HEK293T (cell line): ENCODE results near the gene KIAA1671.

Source experiments
- CTCF ChIA-PET: fragments of 350-600 bp; formaldehyde crosslinking; extraction: SDS; loops from one replicate; lab custom pipeline; 2021; ENCODE audit warnings: antibody characterized with exemption, inconsistent platforms; lab: Yijun Ruan, JAX
- POLR2A ChIA-PET: fragments of 350-600 bp; formaldehyde crosslinking; extraction: SDS; loops from one replicate; lab custom pipeline; 2020; ENCODE audit warnings: antibody characterized with exemption, inconsistent platforms; lab: Yijun Ruan, JAX
- DNase-seq: peaks from one replicate; pipeline ENCODE4 v3.0.0; 2012; ENCODE audit warnings: mixed read lengths; ENCODE audit errors: extremely low spot score
- ARNT ChIP-seq: fragments of 450-650 bp; IDR thresholded peaks from 2 replicates; pipeline ENCODE4 v1.6.1; 2017; ENCODE audit warnings: mild to moderate bottlenecking
- BHLHE40 ChIP-seq: fragments of 450-650 bp; IDR thresholded peaks from 2 replicates; pipeline ENCODE4 v1.6.1; 2016; ENCODE audit warnings: mild to moderate bottlenecking, moderate library complexity, borderline replicate concordance
- CTBP1 ChIP-seq: fragments of 450-650 bp; IDR thresholded peaks from 2 replicates; pipeline ENCODE4 v1.6.1; 2016; ENCODE audit warnings: borderline replicate concordance
- ELF4 ChIP-seq: fragments of 450-650 bp; IDR thresholded peaks from 2 replicates; pipeline ENCODE4 v1.6.1; 2017; ENCODE audit warnings: antibody characterized with exemption
- FOXA1 ChIP-seq: fragments of 450-650 bp; IDR thresholded peaks from 2 replicates; pipeline ENCODE4 v1.6.1; 2016; ENCODE audit warnings: mild to moderate bottlenecking
- FOXK2 ChIP-seq: fragments of 450-650 bp; IDR thresholded peaks from 2 replicates; pipeline ENCODE4 v1.6.1; 2016; ENCODE audit warnings: mild to moderate bottlenecking
- FOXM1 ChIP-seq: fragments of 450-650 bp; IDR thresholded peaks from 2 replicates; pipeline ENCODE4 v1.6.1; 2017; ENCODE audit warnings: mild to moderate bottlenecking, borderline replicate concordance
- HDGF ChIP-seq: fragments of 450-650 bp; IDR thresholded peaks from 2 replicates; pipeline ENCODE4 v1.6.1; 2017; ENCODE audit warnings: antibody characterized with exemption, borderline replicate concordance
- L3MBTL2 ChIP-seq: fragments of 450-650 bp; conservative IDR thresholded peaks from 2 replicates; pipeline ENCODE4 v1.6.1; 2016; ENCODE audit warnings: mild to moderate bottlenecking
- LEF1 ChIP-seq: fragments of 450-650 bp; IDR thresholded peaks from 2 replicates; pipeline ENCODE4 v1.6.1; 2017; ENCODE audit warnings: mild to moderate bottlenecking, borderline replicate concordance
- NFRKB ChIP-seq: fragments of 450-650 bp; IDR thresholded peaks from 2 replicates; pipeline ENCODE4 v1.6.1; 2016; ENCODE audit warnings: mild to moderate bottlenecking, moderate library complexity
- SP1 ChIP-seq: fragments of 450-650 bp; IDR thresholded peaks from 2 replicates; pipeline ENCODE4 v1.6.1; 2017
- SUZ12 ChIP-seq: fragments of 450-650 bp; IDR thresholded peaks from 2 replicates; pipeline ENCODE4 v1.6.1; 2016; ENCODE audit warnings: mild to moderate bottlenecking
- TARDBP ChIP-seq: fragments of 450-650 bp; IDR thresholded peaks from 2 replicates; pipeline ENCODE4 v1.6.1; 2016
- ZNF384 ChIP-seq: fragments of 450-650 bp; IDR thresholded peaks from 2 replicates; pipeline ENCODE4 v1.6.1; 2016
- TF ChIP-seq, protein P1 (sequence below): fragments of 450-650 bp; IDR thresholded peaks from 2 replicates; pipeline ENCODE4 v1.6.1; 2016

Gene KIAA1671

DNA sequence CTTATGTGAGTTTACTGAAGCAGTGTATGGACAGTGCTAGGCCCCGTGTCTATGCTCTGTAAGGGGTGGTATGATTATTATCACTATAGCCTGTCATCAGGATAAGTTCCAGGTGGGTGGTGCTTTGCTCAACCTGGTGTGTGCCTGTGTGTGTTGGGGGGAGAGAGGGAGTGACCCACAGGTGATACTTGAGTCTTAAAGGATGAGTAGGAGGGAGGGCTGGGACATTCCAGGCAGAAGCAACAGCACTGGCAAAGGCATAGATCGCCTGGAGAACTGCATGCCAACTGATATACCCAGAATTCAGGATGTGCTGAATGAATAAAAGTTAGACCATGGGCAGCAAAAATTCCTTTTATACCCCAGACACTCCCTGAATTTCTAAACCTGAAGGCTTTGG lies 4.5 kb downstream of the KIAA1671 start:
- ChIA-PET POLR2A (no interaction called here), CTCF (no interaction called here)
- no peak for DNase-seq
- no peak for TF ChIP-seq ARNT
- TF ChIP-seq L3MBTL2: no peak
- TF ChIP-seq FOXK2: no peak
- TF ChIP-seq HDGF: no peak
- TF ChIP-seq ZNF384: no peak
- TF ChIP-seq TARDBP: no peak
- TF ChIP-seq ELF4: no peak
- TF ChIP-seq BHLHE40: no peak
- no peak for TF ChIP-seq CTBP1
- TF ChIP-seq FOXM1: no peak
- TF ChIP-seq SUZ12: no peak
- no peak for TF ChIP-seq FOXA1
- no peak for TF ChIP-seq LEF1
- TF ChIP-seq SP1: no peak
- no peak for TF ChIP-seq NFRKB
- TF ChIP-seq, protein P1, sequence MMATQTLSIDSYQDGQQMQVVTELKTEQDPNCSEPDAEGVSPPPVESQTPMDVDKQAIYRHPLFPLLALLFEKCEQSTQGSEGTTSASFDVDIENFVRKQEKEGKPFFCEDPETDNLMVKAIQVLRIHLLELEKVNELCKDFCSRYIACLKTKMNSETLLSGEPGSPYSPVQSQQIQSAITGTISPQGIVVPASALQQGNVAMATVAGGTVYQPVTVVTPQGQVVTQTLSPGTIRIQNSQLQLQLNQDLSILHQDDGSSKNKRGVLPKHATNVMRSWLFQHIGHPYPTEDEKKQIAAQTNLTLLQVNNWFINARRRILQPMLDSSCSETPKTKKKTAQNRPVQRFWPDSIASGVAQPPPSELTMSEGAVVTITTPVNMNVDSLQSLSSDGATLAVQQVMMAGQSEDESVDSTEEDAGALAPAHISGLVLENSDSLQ: no peak

DNA sequence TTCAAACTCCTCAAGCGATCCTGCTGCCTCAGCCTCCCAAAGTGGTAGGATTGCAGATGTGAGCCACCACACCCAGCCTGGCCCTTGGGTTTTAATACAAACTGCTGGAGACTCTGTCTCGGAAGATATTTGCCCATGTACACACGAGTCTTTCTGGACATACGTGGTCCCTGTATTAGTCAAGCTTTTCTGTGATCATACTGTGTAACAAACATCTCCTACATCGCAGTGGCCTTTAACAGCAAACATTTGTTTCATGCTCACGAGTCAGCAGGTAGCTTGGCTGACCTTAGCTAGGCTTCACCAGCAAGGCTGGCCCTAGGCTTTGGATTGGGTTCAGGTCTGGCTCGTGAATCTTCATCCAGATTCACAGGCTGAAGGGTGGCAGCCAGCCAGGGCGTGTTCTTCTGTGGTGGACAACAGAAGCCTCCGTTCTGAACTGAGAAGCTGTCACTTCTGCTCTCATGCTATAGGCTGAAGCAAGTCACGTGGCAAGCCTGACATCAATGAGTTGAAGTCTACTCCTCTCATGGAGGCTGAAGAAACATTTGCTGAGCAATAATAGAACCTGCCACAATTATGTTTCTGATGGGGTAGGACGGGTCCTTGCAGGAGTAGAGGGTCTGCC lies 8.8 kb downstream of the KIAA1671 start:
- TF ChIP-seq HDGF: no peak
- no peak for TF ChIP-seq FOXA1
- TF ChIP-seq FOXK2: no peak
- no peak for TF ChIP-seq ZNF384
- TF ChIP-seq SP1: no peak
- TF ChIP-seq ELF4: no peak
- CTCF ChIA-PET: no interaction called here
- no peak for DNase-seq
- POLR2A ChIA-PET: no interaction called here

DNA sequence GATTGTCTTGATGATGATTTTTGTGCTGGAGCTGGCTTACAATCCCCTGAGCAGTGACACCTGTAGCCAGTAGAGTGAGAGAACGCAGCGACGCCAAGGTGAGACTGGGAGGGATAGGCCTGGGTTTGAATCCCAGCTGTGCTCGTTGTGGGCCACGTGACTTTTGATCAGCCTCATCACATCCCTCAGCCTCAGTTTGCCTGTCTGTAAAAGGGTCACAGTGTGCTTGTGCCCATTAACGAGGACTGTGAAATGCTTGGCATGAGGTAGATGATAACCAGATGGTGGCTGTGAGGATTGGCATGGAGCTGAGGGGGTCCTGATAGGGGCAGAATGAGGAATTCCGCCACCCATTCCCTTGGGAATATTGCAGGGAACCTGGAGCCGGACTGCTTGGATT lies 9.6 kb downstream of the KIAA1671 start:
- DNase-seq: no peak
- TF ChIP-seq ZNF384 (no peak), FOXA1 (no peak), L3MBTL2 (no peak), HDGF (no peak), LEF1 (no peak), TARDBP (no peak), NFRKB (no peak), CTBP1 (no peak), SUZ12 (no peak), ELF4 (no peak), BHLHE40 (no peak)
- ChIA-PET POLR2A (no interaction called here), CTCF (no interaction called here)

DNA sequence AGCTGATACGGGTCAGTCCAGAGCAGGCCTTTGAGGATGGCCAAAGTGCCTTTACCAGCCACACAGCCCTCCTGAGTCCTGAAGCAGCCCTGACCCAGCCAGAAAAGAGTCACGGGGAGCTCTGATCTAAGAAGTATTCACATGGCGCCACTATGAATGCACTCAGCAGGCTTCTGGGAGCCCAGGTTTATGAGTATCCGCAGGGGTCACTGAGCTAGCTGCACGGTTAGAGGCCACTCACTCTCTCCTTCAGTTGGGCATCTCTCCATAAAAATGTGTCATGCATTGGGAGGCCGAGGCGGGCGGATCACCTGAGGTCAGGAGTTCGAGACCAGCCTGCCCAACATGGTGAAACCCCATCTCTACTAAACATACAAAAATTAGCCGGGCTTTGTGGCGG lies 10.3 kb downstream of the KIAA1671 start:
- TF ChIP-seq TARDBP: no peak
- TF ChIP-seq FOXA1: no peak
- no peak for TF ChIP-seq HDGF
- TF ChIP-seq ZNF384: no peak
- TF ChIP-seq SUZ12: no peak
- TF ChIP-seq ELF4: no peak
- TF ChIP-seq SP1: no peak
- TF ChIP-seq NFRKB: no peak
- no peak for TF ChIP-seq FOXK2
- TF ChIP-seq LEF1: no peak
- TF ChIP-seq, protein P1: no peak
- TF ChIP-seq FOXM1: no peak
- no peak for TF ChIP-seq ARNT
- TF ChIP-seq BHLHE40: no peak
- TF ChIP-seq L3MBTL2: no peak
- TF ChIP-seq CTBP1: no peak
- POLR2A ChIA-PET: no interaction called here
- no peak for DNase-seq
- CTCF ChIA-PET: no interaction called here

DNA sequence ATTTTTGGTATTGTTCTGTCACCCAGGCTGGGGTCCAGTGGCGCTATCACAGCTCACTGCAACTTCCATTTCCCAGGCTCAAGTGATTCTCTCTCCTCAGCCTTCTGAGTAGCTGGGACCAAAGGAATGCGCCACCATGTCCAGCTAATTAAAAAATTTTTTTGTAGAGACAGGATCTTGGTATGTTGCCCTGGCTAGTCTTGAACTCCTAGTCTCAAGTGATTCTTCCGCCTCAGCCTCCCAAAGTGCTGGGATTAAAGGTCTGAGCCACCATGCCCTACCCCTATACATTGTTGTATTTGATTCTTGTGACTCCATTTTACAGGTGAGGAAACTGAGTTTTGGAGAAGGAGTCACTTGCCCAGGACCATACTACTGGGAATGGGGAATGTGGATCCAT lies 11.9 kb downstream of the KIAA1671 start:
- POLR2A ChIA-PET: no interaction called here
- CTCF ChIA-PET: no interaction called here
- no peak for DNase-seq
- TF ChIP-seq TARDBP (no peak), ZNF384 (no peak), FOXK2 (no peak), FOXA1 (no peak), FOXM1 (no peak), L3MBTL2 (no peak), BHLHE40 (no peak)
- TF ChIP-seq, protein P1: no peak

DNA sequence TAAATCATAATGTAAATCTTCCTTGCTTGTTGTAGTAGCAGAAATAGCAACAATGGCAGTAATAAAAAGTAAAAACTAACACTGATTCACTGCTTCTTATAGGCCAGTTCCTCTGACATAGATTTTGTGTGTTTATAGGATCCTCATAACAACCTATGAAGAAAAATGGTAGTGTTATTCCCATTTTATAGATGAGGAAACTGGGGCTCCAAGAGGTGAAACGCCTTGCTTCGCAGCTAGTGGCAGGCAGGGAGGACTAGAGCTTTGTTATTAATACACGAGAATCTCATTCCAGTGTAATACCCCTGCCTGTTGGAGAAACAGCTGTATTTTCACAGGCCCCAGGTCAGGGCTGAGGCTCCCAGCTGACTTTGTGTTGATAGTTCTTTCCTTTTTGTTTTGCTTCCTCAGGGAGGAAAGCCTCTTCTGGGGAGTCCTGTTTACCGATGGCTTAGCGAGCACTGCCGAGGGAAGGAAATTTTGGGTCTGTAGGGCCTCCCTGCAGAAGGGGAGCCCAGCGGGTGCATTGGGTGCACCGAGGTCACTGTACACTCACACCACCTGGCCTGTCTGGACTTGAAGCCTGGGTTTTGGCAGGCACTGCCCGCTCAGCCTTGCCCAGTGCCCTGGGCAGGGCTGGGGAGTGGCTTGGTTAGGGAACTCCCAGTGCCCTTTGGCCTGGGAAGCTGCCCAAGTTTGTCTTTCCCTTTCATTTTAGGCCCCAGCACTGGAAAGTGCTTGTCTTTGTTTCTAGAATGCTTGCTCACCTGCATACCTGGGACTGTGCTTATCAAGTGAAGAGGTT lies 13.5 kb downstream of the KIAA1671 start:
- TF ChIP-seq TARDBP (no peak), FOXM1 (no peak), CTBP1 (no peak), FOXK2 (no peak), NFRKB (no peak), ELF4 (no peak), LEF1 (no peak), BHLHE40 (no peak), SP1 (no peak), FOXA1 (no peak), ZNF384 (no peak), HDGF (no peak)
- TF ChIP-seq, protein P1: no peak
- ChIA-PET CTCF (no interaction called here), POLR2A (interaction anchor here (1.1 kb wide), 1 partner anchor 12 kb away, joined by 3 read pairs; no protein-coding TSS in a partner anchor)
- DNase-seq: no peak
